GM23338 (cell line): ENCODE results near the gene CD46. TPM values are rescaled to one million over a fixed set of nuclear protein-coding genes. Genes with fewer than 3 reads are reported as not detected.

ENCODE experiments used
- ATAC-seq: fragments of 200-7000 bp; cut with Tn5 transposase; 3 replicates; pipeline ENCODE4 v1.9.1; 2020
- DNase-seq: peaks from one replicate; pipeline ENCODE4 v3.0.0-alpha.2; 2015; ENCODE audit warnings: low spot score
- H2AFZ ChIP-seq: fragments of 200-600 bp; sonication (generic); 2 replicates; pipeline ENCODE4 v1.8.0; 2016; ENCODE audit warnings: antibody characterized with exemption, mild to moderate bottlenecking, moderate library complexity
- H3F3A ChIP-seq: fragments of 200-600 bp; sonication (generic); replicated peaks from 2 replicates; pipeline ENCODE4 v1.8.0; 2017; ENCODE audit warnings: antibody characterized with exemption, mixed run types, low read depth
- H3K27ac ChIP-seq: fragments of 200-600 bp; sonication (generic); 2 replicates; pipeline ENCODE4 v1.6.1; 2016; ENCODE audit warnings: low read depth
- H3K27me3 ChIP-seq: fragments of 200-600 bp; sonication (generic); 2 replicates; pipeline ENCODE4 v1.8.0; 2016; ENCODE audit warnings: mild to moderate bottlenecking, mixed run types, moderate library complexity; ENCODE audit not compliant: insufficient read depth
- H3K36me3 ChIP-seq: fragments of 200-600 bp; sonication (generic); 2 replicates; pipeline ENCODE4 v1.8.0; 2016; ENCODE audit warnings: mild to moderate bottlenecking; ENCODE audit not compliant: insufficient read depth
- H3K4me1 ChIP-seq: fragments of 200-600 bp; sonication (generic); 2 replicates; pipeline ENCODE4 v1.8.0; 2016; ENCODE audit warnings: mild to moderate bottlenecking, moderate library complexity; ENCODE audit not compliant: insufficient read depth
- H3K4me2 ChIP-seq: fragments of 200-600 bp; sonication (generic); 2 replicates; pipeline ENCODE4 v1.7.1; 2017; ENCODE audit warnings: mixed run types
- H3K4me3 ChIP-seq: fragments of 200-600 bp; sonication (generic); 2 replicates; pipeline ENCODE4 v1.6.1; 2016; ENCODE audit warnings: mixed run types
- H3K79me2 ChIP-seq: fragments of 200-600 bp; sonication (generic); replicated peaks from 2 replicates; pipeline ENCODE4 v1.8.0; 2017; ENCODE audit warnings: mild to moderate bottlenecking; ENCODE audit not compliant: insufficient read depth
- H3K9me2 ChIP-seq: fragments of 200-600 bp; sonication (generic); 2 replicates; pipeline ENCODE4 v1.8.0; 2017; ENCODE audit not compliant: insufficient read depth
- H4K20me1 ChIP-seq: fragments of 200-600 bp; sonication (generic); replicated peaks from 2 replicates; pipeline ENCODE4 v1.8.0; 2017; ENCODE audit warnings: mild to moderate bottlenecking; ENCODE audit not compliant: insufficient read depth
- H3K27ac Mint-ChIP-seq: 2 replicates; pipeline ENCODE4 v1.8.0; 2020; ENCODE audit warnings: inconsistent platforms, mild to moderate bottlenecking, moderate library complexity, mixed read lengths
- H3K27me3 Mint-ChIP-seq: 3 replicates; pipeline ENCODE4 v1.8.0; 2022; ENCODE audit warnings: low read depth, mild to moderate bottlenecking, moderate library complexity, mixed read lengths, inconsistent platforms; ENCODE audit not compliant: insufficient read depth, poor library complexity
- H3K36me3 Mint-ChIP-seq: 3 replicates; pipeline ENCODE4 v1.8.0; 2021; ENCODE audit warnings: low read depth, mild to moderate bottlenecking, inconsistent platforms, moderate library complexity, mixed read lengths
- H3K4me1 Mint-ChIP-seq: 3 replicates; pipeline ENCODE4 v1.8.0; 2020; ENCODE audit warnings: mild to moderate bottlenecking, inconsistent platforms, mixed read lengths
- H3K4me3 Mint-ChIP-seq: 3 replicates; pipeline ENCODE4 v1.8.0; 2021; ENCODE audit warnings: moderate library complexity, mild to moderate bottlenecking, inconsistent platforms, mixed read lengths
- H3K9me3 Mint-ChIP-seq: 3 replicates; pipeline ENCODE4 v1.8.0; 2020; ENCODE audit warnings: moderate library complexity, mild to moderate bottlenecking, inconsistent platforms, mixed read lengths
- CREB1 ChIP-seq: fragments of 250-450 bp; sonication (Bioruptor Pico); IDR thresholded peaks from 2 replicates; pipeline ENCODE4 v1.5.0; 2020; ENCODE audit warnings: low read depth, mild to moderate bottlenecking, moderate library complexity
- NANOG ChIP-seq: IDR thresholded peaks from 2 replicates; pipeline ENCODE4 v1.6.1; 2016; ENCODE audit warnings: antibody characterized with exemption, borderline replicate concordance
- POLR2AphosphoS5 ChIP-seq: IDR thresholded peaks from 2 replicates; pipeline ENCODE4 v1.6.1; 2016; ENCODE audit warnings: antibody characterized with exemption, low read depth
- polyA plus RNA-seq: library from polyadenylated mRNA; unstranded; fragments of >200 nt; fragmentation: Nextera tagmentation; extraction: Ambion mirVana; gene quantifications from 2 replicates; pipeline ENCODE4 v1.2.1, GENCODE V29; 2016
- total RNA-seq: library from RNA; depleted of rRNA; stranded (reverse); fragments of >200 nt; shearing (Covaris generic); gene quantifications from 2 replicates; pipeline ENCODE4 v1.2.3, GENCODE V29; 2014
- TF ChIP-seq, protein P1 (sequence below): IDR thresholded peaks from 2 replicates; pipeline ENCODE4 v1.6.1; 2016; ENCODE audit warnings: antibody characterized with exemption
- TF ChIP-seq, protein P2 (sequence below): fragments of 250-450 bp; sonication (Bioruptor Pico); IDR thresholded peaks from 2 replicates; pipeline ENCODE4 v1.5.0; 2020; ENCODE audit warnings: mild to moderate bottlenecking, moderate library complexity
- TF ChIP-seq, protein P3 (sequence below), 2 experiments: fragments of 200-600 bp in 1 of 2; sonication (generic) in 1 of 2; conservative IDR thresholded peaks; 2 replicates each; pipeline versions ENCODE4 v1.5.1 to v1.6.1; 2016 to 2017; ENCODE audit warnings: antibody characterized with exemption in 2 of 2, low read depth in 2 of 2, mild to moderate bottlenecking in 2 of 2, moderate library complexity in 1 of 2

Gene CD46
- total and polyA plus RNA-seq, 2 experiments from 2014 or later = 199 to 209 TPM

DNA sequence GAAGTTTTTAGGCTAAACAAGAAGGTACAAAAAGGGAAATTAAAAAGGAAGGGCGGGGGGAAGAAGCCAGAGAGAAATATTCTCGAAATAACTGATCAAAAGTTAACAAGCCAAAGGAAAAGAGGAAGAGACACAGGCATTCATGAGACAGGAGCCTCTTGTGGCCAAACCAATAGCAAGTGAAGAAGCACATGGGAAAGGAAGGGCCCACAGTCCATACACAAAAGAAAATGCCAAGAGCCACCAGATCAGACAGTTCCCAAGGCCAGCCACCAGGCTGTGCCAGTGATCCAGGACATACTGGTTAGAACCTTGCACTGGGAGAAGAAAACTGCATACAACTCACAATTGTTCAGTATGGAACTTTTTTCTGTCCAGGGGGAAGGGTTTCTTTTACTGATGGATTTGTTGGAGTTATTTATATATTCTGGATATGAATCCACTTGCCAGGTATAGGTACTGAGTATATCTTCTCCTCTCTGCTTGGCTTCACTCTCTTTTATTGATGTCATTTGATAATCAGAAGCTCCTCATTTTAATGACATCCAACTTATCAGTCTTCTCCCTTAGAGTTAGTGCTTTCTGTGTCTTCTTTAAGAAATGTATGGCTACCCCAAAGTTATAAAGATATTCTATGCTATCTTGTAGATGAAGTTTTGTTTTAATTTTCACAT lies 76.8 kb downstream of the CD46 start:
- Histone ChIP-seq H3K4me3 (no peak overlapping the region), H3K36me3 (no peaks in the 10 kb centered on the region), H3F3A (no peaks in the 10 kb centered on the region), H4K20me1 (no peaks in the 10 kb centered on the region), H2AFZ (no peak overlapping the region), H3K4me1 (no peaks in the 10 kb centered on the region), H3K27me3 (no peaks in the 10 kb centered on the region), H3K79me2 (no peaks in the 10 kb centered on the region), H3K27ac (no peak overlapping the region), H3K4me2 (no peak overlapping the region), H3K9me2 (no peaks in the 10 kb centered on the region)
- DNase-seq (peak; percentile 88), ATAC-seq (peak; percentile 94)
- Mint-ChIP-seq H3K4me3 (no peak overlapping the region), H3K4me1 (peaks cover 6% of the 10 kb centered on the region), H3K36me3 (no peaks in the 10 kb centered on the region), H3K9me3 (no peaks in the 10 kb centered on the region), H3K27ac (no peak overlapping the region), H3K27me3 (peaks cover 5% of the 10 kb centered on the region)
- TF ChIP-seq POLR2AphosphoS5 (no peak), CREB1 (peak; percentile 29; the same call in 1 of the 2 replicates), NANOG (no peak)
- TF ChIP-seq, protein P1, sequence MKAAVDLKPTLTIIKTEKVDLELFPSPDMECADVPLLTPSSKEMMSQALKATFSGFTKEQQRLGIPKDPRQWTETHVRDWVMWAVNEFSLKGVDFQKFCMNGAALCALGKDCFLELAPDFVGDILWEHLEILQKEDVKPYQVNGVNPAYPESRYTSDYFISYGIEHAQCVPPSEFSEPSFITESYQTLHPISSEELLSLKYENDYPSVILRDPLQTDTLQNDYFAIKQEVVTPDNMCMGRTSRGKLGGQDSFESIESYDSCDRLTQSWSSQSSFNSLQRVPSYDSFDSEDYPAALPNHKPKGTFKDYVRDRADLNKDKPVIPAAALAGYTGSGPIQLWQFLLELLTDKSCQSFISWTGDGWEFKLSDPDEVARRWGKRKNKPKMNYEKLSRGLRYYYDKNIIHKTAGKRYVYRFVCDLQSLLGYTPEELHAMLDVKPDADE = no peak
- TF ChIP-seq, protein P2, sequence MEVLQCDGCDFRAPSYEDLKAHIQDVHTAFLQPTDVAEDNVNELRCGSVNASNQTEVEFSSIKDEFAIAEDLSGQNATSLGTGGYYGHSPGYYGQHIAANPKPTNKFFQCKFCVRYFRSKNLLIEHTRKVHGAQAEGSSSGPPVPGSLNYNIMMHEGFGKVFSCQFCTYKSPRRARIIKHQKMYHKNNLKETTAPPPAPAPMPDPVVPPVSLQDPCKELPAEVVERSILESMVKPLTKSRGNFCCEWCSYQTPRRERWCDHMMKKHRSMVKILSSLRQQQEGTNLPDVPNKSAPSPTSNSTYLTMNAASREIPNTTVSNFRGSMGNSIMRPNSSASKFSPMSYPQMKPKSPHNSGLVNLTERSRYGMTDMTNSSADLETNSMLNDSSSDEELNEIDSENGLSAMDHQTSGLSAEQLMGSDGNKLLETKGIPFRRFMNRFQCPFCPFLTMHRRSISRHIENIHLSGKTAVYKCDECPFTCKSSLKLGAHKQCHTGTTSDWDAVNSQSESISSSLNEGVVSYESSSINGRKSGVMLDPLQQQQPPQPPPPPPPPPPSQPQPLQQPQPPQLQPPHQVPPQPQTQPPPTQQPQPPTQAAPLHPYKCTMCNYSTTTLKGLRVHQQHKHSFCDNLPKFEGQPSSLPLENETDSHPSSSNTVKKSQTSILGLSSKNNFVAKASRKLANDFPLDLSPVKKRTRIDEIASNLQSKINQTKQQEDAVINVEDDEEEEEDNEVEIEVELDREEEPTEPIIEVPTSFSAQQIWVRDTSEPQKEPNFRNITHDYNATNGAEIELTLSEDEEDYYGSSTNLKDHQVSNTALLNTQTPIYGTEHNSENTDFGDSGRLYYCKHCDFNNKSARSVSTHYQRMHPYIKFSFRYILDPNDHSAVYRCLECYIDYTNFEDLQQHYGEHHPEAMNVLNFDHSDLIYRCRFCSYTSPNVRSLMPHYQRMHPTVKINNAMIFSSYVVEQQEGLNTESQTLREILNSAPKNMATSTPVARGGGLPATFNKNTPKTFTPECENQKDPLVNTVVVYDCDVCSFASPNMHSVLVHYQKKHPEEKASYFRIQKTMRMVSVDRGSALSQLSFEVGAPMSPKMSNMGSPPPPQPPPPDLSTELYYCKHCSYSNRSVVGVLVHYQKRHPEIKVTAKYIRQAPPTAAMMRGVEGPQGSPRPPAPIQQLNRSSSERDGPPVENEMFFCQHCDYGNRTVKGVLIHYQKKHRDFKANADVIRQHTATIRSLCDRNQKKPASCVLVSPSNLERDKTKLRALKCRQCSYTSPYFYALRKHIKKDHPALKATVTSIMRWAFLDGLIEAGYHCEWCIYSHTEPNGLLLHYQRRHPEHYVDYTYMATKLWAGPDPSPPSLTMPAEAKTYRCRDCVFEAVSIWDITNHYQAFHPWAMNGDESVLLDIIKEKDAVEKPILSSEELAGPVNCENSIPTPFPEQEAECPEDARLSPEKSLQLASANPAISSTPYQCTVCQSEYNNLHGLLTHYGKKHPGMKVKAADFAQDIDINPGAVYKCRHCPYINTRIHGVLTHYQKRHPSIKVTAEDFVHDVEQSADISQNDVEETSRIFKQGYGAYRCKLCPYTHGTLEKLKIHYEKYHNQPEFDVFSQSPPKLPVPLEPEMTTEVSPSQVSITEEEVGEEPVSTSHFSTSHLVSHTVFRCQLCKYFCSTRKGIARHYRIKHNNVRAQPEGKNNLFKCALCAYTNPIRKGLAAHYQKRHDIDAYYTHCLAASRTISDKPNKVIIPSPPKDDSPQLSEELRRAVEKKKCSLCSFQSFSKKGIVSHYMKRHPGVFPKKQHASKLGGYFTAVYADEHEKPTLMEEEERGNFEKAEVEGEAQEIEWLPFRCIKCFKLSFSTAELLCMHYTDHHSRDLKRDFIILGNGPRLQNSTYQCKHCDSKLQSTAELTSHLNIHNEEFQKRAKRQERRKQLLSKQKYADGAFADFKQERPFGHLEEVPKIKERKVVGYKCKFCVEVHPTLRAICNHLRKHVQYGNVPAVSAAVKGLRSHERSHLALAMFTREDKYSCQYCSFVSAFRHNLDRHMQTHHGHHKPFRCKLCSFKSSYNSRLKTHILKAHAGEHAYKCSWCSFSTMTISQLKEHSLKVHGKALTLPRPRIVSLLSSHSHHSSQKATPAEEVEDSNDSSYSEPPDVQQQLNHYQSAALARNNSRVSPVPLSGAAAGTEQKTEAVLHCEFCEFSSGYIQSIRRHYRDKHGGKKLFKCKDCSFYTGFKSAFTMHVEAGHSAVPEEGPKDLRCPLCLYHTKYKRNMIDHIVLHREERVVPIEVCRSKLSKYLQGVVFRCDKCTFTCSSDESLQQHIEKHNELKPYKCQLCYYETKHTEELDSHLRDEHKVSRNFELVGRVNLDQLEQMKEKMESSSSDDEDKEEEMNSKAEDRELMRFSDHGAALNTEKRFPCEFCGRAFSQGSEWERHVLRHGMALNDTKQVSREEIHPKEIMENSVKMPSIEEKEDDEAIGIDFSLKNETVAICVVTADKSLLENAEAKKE = no peak
- TF ChIP-seq, protein P3, sequence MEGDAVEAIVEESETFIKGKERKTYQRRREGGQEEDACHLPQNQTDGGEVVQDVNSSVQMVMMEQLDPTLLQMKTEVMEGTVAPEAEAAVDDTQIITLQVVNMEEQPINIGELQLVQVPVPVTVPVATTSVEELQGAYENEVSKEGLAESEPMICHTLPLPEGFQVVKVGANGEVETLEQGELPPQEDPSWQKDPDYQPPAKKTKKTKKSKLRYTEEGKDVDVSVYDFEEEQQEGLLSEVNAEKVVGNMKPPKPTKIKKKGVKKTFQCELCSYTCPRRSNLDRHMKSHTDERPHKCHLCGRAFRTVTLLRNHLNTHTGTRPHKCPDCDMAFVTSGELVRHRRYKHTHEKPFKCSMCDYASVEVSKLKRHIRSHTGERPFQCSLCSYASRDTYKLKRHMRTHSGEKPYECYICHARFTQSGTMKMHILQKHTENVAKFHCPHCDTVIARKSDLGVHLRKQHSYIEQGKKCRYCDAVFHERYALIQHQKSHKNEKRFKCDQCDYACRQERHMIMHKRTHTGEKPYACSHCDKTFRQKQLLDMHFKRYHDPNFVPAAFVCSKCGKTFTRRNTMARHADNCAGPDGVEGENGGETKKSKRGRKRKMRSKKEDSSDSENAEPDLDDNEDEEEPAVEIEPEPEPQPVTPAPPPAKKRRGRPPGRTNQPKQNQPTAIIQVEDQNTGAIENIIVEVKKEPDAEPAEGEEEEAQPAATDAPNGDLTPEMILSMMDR (conservative IDR thresholded peaks at IDR 0.05; ENCODE audit: low read depth in 2 of 2) = peak; percentile 81 to 91
